Transverse colon (tissue), 4 donors: ENCODE results near the gene CBLL1. TPM values are rescaled to one million over a fixed set of nuclear protein-coding genes. Genes with fewer than 3 reads are reported as not detected.

Source experiments
- DNase-seq: peaks from one replicate; pipeline ENCODE4 v3.0.0-alpha.2; 2019
- H3K27ac ChIP-seq, 4 donors: fragments of 200-600 bp; sonication (generic); 2 replicates each; pipeline ENCODE4 v1.5.1; 2016 to 2018; ENCODE audit warnings: inconsistent platforms in 4 of 4
- H3K27me3 ChIP-seq: fragments of 200-600 bp; sonication (generic); 2 replicates; pipeline ENCODE4 v1.5.1; 2017; ENCODE audit warnings: inconsistent platforms
- H3K36me3 ChIP-seq, 4 donors: fragments of 200-600 bp; sonication (generic); 2 replicates each; pipeline ENCODE4 v1.5.1; 2017 to 2019; ENCODE audit warnings: inconsistent platforms in 4 of 4
- H3K4me1 ChIP-seq, 4 donors: fragments of 200-600 bp; sonication (generic); 2 replicates each; pipeline ENCODE4 v1.5.1; 2017 to 2020; ENCODE audit warnings: inconsistent platforms in 4 of 4
- H3K4me3 ChIP-seq, 4 donors: fragments of 200-600 bp; sonication (generic); 1 replicate in 1 of 4; 2 replicates in 3 of 4; pipeline versions ENCODE4 v1.5.1 to v1.6.1; 2017 to 2019; ENCODE audit warnings: inconsistent platforms in 4 of 4
- H3K9me3 ChIP-seq, 2 donors: fragments of 200-600 bp; sonication (generic); 2 replicates each; pipeline ENCODE4 v1.5.1; 2017 to 2019; ENCODE audit warnings: inconsistent platforms in 2 of 2
- CTCF ChIP-seq, 5 experiments: fragments of 200-600 bp in 3 of 5; fragments of 450-650 bp in 2 of 5; sonication (generic) in 3 of 5; IDR thresholded peaks; 1 replicate in 2 of 5; 2 replicates in 3 of 5; pipeline ENCODE4 v1.5.1; 2016 to 2017; ENCODE audit warnings: antibody characterized with exemption in 5 of 5, inconsistent platforms in 3 of 5, mild to moderate bottlenecking in 2 of 5, moderate library complexity in 1 of 5
- EP300 ChIP-seq: sonication (generic); formaldehyde crosslinking; IDR thresholded peaks from one replicate; pipeline ENCODE4 v1.6.1; 2017; ENCODE audit warnings: antibody characterized with exemption, low read depth
- POLR2A ChIP-seq: fragments of 450-650 bp; IDR thresholded peaks from one replicate; pipeline ENCODE4 v1.6.1; 2016; ENCODE audit warnings: antibody characterized with exemption, mild to moderate bottlenecking, moderate library complexity
- POLR2AphosphoS5 ChIP-seq, 3 donors: sonication (generic); formaldehyde crosslinking; IDR thresholded peaks; one replicate each; pipeline ENCODE4 v1.6.1; 2016; ENCODE audit warnings: antibody characterized with exemption in 3 of 3
- WGBS, 2 donors: methylation state at CpG; one replicate each; pipeline ENCODE4 v1.1.5; 2018; ENCODE audit warnings: low coverage in 1 of 2; 5-methylcytosine and 5-hydroxymethylcytosine counted together
- in situ Hi-C, 4 donors: fragments of 200-750 bp; cut with MboI; loops; one replicate each; pipeline versions ENCODE4 v1.15.0 to v1.15.1; 2017; ENCODE audit warnings: low sequenced_read_pairs in 3 of 4, low pct_ligation_motif_present in 1 of 4, low pct_unique_long_range_greater_than_20kb in 1 of 4
- intact Hi-C: fragments of 100-400 bp; cut with DNase I; formaldehyde crosslinking; loops from one replicate; pipeline ENCODE4 v1.15.1; 2023; ENCODE audit warnings: low total_unique reads
- total RNA-seq, 4 donors: library from RNA; depleted of rRNA; stranded (reverse); fragments of >200 nt; gene quantifications; one replicate each; pipeline ENCODE4 v1.1.0, GENCODE V29; 2016

CBLL1 gene
- total RNA-seq, 4 donors from 2014 or later, result 30.6 to 53.9 (median 38.8) TPM

- peak; percentile 39 for DNase-seq
- in situ Hi-C loops, result loop anchor here (10.0 to 25.0 kb wide), 6 partner anchors 162 to 538 kb away; partner anchors contain the start of genes COG5 (in 2 of the 4), DUS4L (in 2 of the 4), LAMB4 (in 2 of the 4) and DLD (in 1 of the 4)
Measured at GRCh38 chr7:107725138-107725740, 18.7 kb upstream of the CBLL1 start.

GRCh38 chr7:107726356-107727130 lies 17.4 kb upstream of the CBLL1 start:
- Histone ChIP-seq H3K4me3 (no peak overlapping the region), H3K27ac (no peak overlapping the region), H3K9me3 (no peaks in the 10 kb centered on the region), H3K27me3 (peaks cover 12% of the 10 kb centered on the region), H3K4me1 (no peaks in the 10 kb centered on the region), H3K36me3 (no peaks in the 10 kb centered on the region)
- intact Hi-C loops, result loop anchor here (5.0 kb wide), 1 partner anchor 264 kb away; no protein-coding TSS in a partner anchor
- DNase-seq, result no peak
- in situ Hi-C loops, result loop anchor here (10.0 to 25.0 kb wide), 6 partner anchors 161 to 539 kb away; partner anchors contain the start of genes COG5 (in 2 of the 4), DUS4L (in 2 of the 4), LAMB4 (in 2 of the 4) and DLD (in 1 of the 4)
- TF ChIP-seq POLR2A (no peak), EP300 (no peak), CTCF (IDR thresholded peaks at IDR 0.05) (no peak), POLR2AphosphoS5 (IDR thresholded peaks at IDR 0.05) (no peak)
- WGBS, 2 donors, result 65 to 87% methylated on average over 2 to 3 of the region's 3 CpGs

More at GRCh38 chr7:107725138-107725740, 18.7 kb upstream of the CBLL1 start:
- Histone ChIP-seq H3K27me3 (peaks cover 12% of the 10 kb centered on the region), H3K36me3 (no peaks in the 10 kb centered on the region), H3K4me3 (no peak overlapping the region), H3K9me3 (no peaks in the 10 kb centered on the region), H3K4me1 (no peaks in the 10 kb centered on the region), H3K27ac (no peak overlapping the region)
- intact Hi-C loops, result loop anchor here (5.0 kb wide), 1 partner anchor 263 kb away; no protein-coding TSS in a partner anchor
- WGBS, 2 donors, result 20% methylated on average over 3 to 4 of the region's 4 CpGs
- TF ChIP-seq EP300, result no peak
- TF ChIP-seq CTCF (IDR thresholded peaks at IDR 0.05), result peak; percentile 67 to 78 (median 71)

- in situ Hi-C loops, result loop anchor here (10.0 to 25.0 kb wide), 6 partner anchors 159 to 541 kb away; partner anchors contain the start of genes COG5 (in 2 of the 4), DUS4L (in 2 of the 4), LAMB4 (in 2 of the 4) and DLD (in 1 of the 4)
- no peaks in the 10 kb centered on the region for H3K36me3 ChIP-seq
- H3K4me1 ChIP-seq, result no peaks in the 10 kb centered on the region
- H3K9me3 ChIP-seq, result no peaks in the 10 kb centered on the region
- no peak for DNase-seq
- peaks cover 12% of the 10 kb centered on the region for H3K27me3 ChIP-seq
- TF ChIP-seq POLR2A (no peak), EP300 (no peak), POLR2AphosphoS5 (IDR thresholded peaks at IDR 0.05) (no peak), CTCF (IDR thresholded peaks at IDR 0.05) (no peak)
- H3K4me3 ChIP-seq, result no peak overlapping the region
- intact Hi-C loops, result loop anchor here (5.0 kb wide), 1 partner anchor 266 kb away; no protein-coding TSS in a partner anchor
- H3K27ac ChIP-seq, result no peak overlapping the region
Measured at GRCh38 chr7:107728276-107728675, 15.7 kb upstream of the CBLL1 start.
